T-cell (primary cell): ENCODE data around the gene C4BPA. TPM values are rescaled to one million over a fixed set of nuclear protein-coding genes. Genes with fewer than 3 reads are reported as not detected.

Experiments
- ATAC-seq, 4 experiments: fragments of 200-7000 bp in 3 of 4; fragments of 150-1000 bp in 1 of 4; cut with Tn5 transposase; replicated peaks in 1 of 4; 1 replicate in 3 of 4; 2 replicates in 1 of 4; pipeline ENCODE4 v1.10.0; 2021; ENCODE audit warnings: moderate library complexity in 3 of 4, mild to moderate bottlenecking in 2 of 4, moderate number of reproducible peaks in 1 of 4
- CTCF ChIA-PET, 2 donors: fragments of 300-600 bp; sonication (Branson Sonifier 250); formaldehyde crosslinking; loops; one replicate each; lab custom pipeline; 2022; ENCODE audit warnings: antibody characterized with exemption in 2 of 2; lab: Charles Lee
- POLR2A ChIA-PET, 2 donors: fragments of 300-600 bp; sonication (Branson Sonifier 250); formaldehyde crosslinking; loops; one replicate each; lab custom pipeline; 2022; ENCODE audit warnings: antibody characterized with exemption in 2 of 2; lab: Charles Lee
- DNase-seq, 35 experiments: peaks; one replicate each; pipeline versions ENCODE4 v3.0.0 to v3.0.0-alpha.2; 2013 to 2023
- H3K27ac ChIP-seq: one replicate; pipeline ENCODE4 v1.5.1; 2013; ENCODE audit warnings: low read length
- H3K27me3 ChIP-seq, 2 experiments: replicated peaks in 1 of 2; 1 replicate in 1 of 2; 2 replicates in 1 of 2; pipeline versions ENCODE4 v1.6.1 to v1.7.0; 2013; ENCODE audit warnings: low read length in 1 of 2, mixed read lengths in 1 of 2; ENCODE audit not compliant: control insufficient read depth in 2 of 2, insufficient read depth in 2 of 2; ENCODE audit errors: extremely low read depth in 1 of 2
- H3K36me3 ChIP-seq, 2 donors: 1 replicate in 1 of 2; 2 replicates in 1 of 2; pipeline versions ENCODE4 v1.6.1 to v1.7.0; 2013; ENCODE audit warnings: low read length in 1 of 2; ENCODE audit not compliant: control insufficient read depth in 2 of 2, insufficient read depth in 1 of 2; ENCODE audit errors: extremely low read depth in 1 of 2
- H3K4me1 ChIP-seq, 2 experiments: 1 replicate in 1 of 2; 2 replicates in 1 of 2; pipeline versions ENCODE4 v1.6.1 to v1.7.0; 2013; ENCODE audit warnings: low read length in 2 of 2, mixed read lengths in 1 of 2; ENCODE audit not compliant: insufficient read depth in 2 of 2, control insufficient read depth in 1 of 2; ENCODE audit errors: extremely low read depth in 1 of 2
- H3K4me3 ChIP-seq, 2 donors: 1 replicate in 1 of 2; 2 replicates in 1 of 2; pipeline versions ENCODE4 v1.5.1 to v1.7.0; 2013; ENCODE audit warnings: mild to moderate bottlenecking in 2 of 2, low read length in 1 of 2, moderate library complexity in 1 of 2; ENCODE audit not compliant: control insufficient read depth in 1 of 2; ENCODE audit errors: extremely low read depth in 1 of 2
- H3K9me3 ChIP-seq: 2 replicates; pipeline ENCODE4 v1.7.0; 2013
- H3K27ac Mint-ChIP-seq, 2 donors: one replicate each; pipeline ENCODE4 v1.8.0; 2020 to 2021; ENCODE audit warnings: mild to moderate bottlenecking in 2 of 2, mixed read lengths in 2 of 2
- H3K27me3 Mint-ChIP-seq, 2 donors: one replicate each; pipeline ENCODE4 v1.8.0; 2021 to 2022; ENCODE audit warnings: mixed read lengths in 2 of 2
- H3K36me3 Mint-ChIP-seq: one replicate; pipeline ENCODE4 v1.8.0; 2021; ENCODE audit warnings: mixed read lengths
- H3K4me1 Mint-ChIP-seq, 3 donors: one replicate each; pipeline ENCODE4 v1.8.0; 2020 to 2022; ENCODE audit warnings: mixed read lengths in 3 of 3, mild to moderate bottlenecking in 1 of 3
- H3K4me3 Mint-ChIP-seq, 3 donors: one replicate each; pipeline ENCODE4 v1.8.0; 2020 to 2022; ENCODE audit warnings: mild to moderate bottlenecking in 3 of 3, mixed read lengths in 3 of 3, moderate library complexity in 3 of 3
- H3K9me3 Mint-ChIP-seq, 3 donors: one replicate each; pipeline ENCODE4 v1.8.0; 2020 to 2022; ENCODE audit warnings: mixed read lengths in 3 of 3
- WGBS: methylation state at CpG from one replicate; pipeline ENCODE4 v1.1.5; 2013; ENCODE audit warnings: missing lambda C conversion rate; ENCODE audit not compliant: insufficient coverage; 5-methylcytosine and 5-hydroxymethylcytosine counted together
- total RNA-seq, 35 experiments: library from RNA in 6 of 35; stranded (reverse) in 6 of 35; fragments of 120-200 nt in 1 of 35; gene quantifications; one replicate each; pipeline versions ENCODE4 v1.2.1 to v1.2.4 and lab custom pipeline; 2013 to 2026

The C4BPA gene
- total RNA-seq, 5 donors from 2014 or later (not counting 1 experiment from before 2014, with no cell fraction given) = 0.60 to 0.72 (median 0.70) TPM; not detected in 2

- ATAC-seq = no peak
- DNase-seq = no peak
- H3K27ac Mint-ChIP-seq = no peak overlapping the region
- H3K36me3 Mint-ChIP-seq = peaks cover 8% of the 10 kb centered on the region
- Histone ChIP-seq H3K4me1 (no peaks in the 10 kb centered on the region), H3K9me3 (peaks cover 9% of the 10 kb centered on the region), H3K4me3 (no peak overlapping the region), H3K27ac (no peak overlapping the region), H3K36me3 (no peaks in the 10 kb centered on the region), H3K27me3 (no peaks in the 10 kb centered on the region)
- ChIA-PET CTCF (no interaction called here), POLR2A (no interaction called here)
- H3K4me1 Mint-ChIP-seq = no peaks in the 10 kb centered on the region
- WGBS = 60% methylated on average over 1 of the region's 4 CpGs
- H3K27me3 Mint-ChIP-seq = no peaks in the 10 kb centered on the region
- H3K9me3 Mint-ChIP-seq = peaks cover 14 to 37% (median 27%) of the 10 kb centered on the region in 3 donors
- H3K4me3 Mint-ChIP-seq = no peak overlapping the region
Measured at GRCh38 chr1:207131163-207131562, 27.1 kb downstream of the C4BPA start.

DNA sequence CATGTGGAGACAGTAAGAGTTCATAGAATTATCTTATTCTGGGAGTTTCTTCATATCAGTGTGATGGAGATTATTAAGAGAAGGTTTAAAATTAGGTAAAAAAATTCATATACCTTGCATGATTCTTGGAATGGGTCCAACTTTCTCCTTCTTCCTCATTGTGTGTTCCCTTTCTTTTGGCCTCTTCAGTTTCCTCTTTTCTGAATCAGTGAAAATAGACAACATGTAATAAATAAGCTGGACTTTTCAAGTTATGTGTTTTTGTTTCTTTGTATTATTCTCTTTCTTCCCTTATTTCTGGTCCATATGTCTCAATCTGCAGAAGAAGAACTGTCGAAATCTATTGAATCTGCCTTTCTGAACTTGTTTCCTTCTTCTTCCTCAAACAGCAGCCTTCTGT lies 30.5 kb downstream of the C4BPA start:
- Histone ChIP-seq H3K27ac (no peak overlapping the region), H3K4me3 (no peak overlapping the region), H3K36me3 (no peaks in the 10 kb centered on the region), H3K27me3 (no peaks in the 10 kb centered on the region), H3K4me1 (no peaks in the 10 kb centered on the region), H3K9me3 (no peaks in the 10 kb centered on the region)
- DNase-seq = no peak
- Mint-ChIP-seq H3K27me3 (no peaks in the 10 kb centered on the region), H3K36me3 (no peaks in the 10 kb centered on the region), H3K4me1 (no peaks in the 10 kb centered on the region), H3K4me3 (no peak overlapping the region), H3K9me3 (peaks cover 8 to 14% (median 10%) of the 10 kb centered on the region in 3 donors), H3K27ac (no peak overlapping the region)
- CTCF ChIA-PET = no interaction called here
- 80% methylated on average over 1 of the region's 1 CpG for WGBS
- POLR2A ChIA-PET = interaction anchor here in 1 of 2 donors (0.6 kb wide), 1 partner anchor 24 kb away, joined by 3 read pairs; no protein-coding TSS in a partner anchor
- ATAC-seq = no peak

DNA sequence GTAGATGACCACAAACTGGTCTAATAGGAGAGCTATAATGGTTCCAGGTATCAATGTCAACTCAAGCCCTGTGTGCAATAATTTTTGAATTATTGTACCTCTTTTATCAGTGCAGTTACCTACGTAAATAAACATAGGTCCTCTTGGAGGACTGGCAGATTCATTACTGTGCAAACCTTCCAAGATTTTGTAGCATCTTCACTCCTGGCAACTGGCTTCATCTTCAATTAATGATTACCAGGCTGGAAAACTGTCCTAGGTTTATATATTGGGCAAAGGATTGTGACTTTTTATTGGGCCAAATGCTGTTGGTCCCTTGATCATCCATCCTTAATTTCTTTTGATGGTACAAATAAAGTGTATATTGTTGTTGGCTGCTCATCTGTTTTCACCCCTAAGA lies 35.6 kb downstream of the C4BPA start:
- WGBS = 100% methylated on average over 1 of the region's 1 CpG
- H3K27me3 Mint-ChIP-seq = peaks cover 0 to 2% of the 10 kb centered on the region in 2 donors
- H3K4me3 ChIP-seq = no peak overlapping the region

DNA sequence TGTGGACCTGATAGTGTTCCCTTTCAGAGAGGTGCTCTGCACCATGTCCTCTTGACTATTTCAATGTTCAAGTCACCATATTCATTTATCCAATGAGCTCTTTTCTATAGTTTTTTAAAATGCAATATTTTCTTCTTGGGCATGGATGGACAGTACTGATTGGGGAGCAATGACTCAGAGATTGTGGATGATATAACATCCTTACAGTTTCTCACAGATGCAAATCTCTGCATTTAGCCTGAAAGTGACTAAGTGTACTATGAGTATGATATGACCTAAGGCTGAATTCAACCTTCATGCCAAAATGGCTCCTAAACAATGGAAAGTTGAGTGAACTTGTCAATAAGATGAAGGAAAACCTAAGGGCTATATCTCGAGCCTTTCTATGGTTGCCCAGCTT lies 36.5 kb downstream of the C4BPA start:
- Histone ChIP-seq H3K4me3 (no peak overlapping the region), H3K36me3 (no peaks in the 10 kb centered on the region), H3K27ac (no peak overlapping the region), H3K9me3 (no peaks in the 10 kb centered on the region), H3K4me1 (no peaks in the 10 kb centered on the region), H3K27me3 (no peaks in the 10 kb centered on the region)
- DNase-seq (no peak), ATAC-seq (no peak)
- no CpG with 5 or more reads among the region's 1 CpG for WGBS
- peaks cover 0 to 2% of the 10 kb centered on the region in 2 donors for H3K27me3 Mint-ChIP-seq
- no peaks in the 10 kb centered on the region for H3K4me1 Mint-ChIP-seq
- H3K4me3 Mint-ChIP-seq = no peak overlapping the region
- CTCF ChIA-PET = no interaction called here
- H3K27ac Mint-ChIP-seq = no peak overlapping the region
- POLR2A ChIA-PET = no interaction called here
- no peaks in the 10 kb centered on the region for H3K36me3 Mint-ChIP-seq
- peaks cover 0 to 4% (median 0%) of the 10 kb centered on the region in 3 donors for H3K9me3 Mint-ChIP-seq

More for the DNA sequence above, 35.6 kb downstream of the C4BPA start:
- Mint-ChIP-seq H3K4me3 (no peak overlapping the region), H3K36me3 (no peaks in the 10 kb centered on the region), H3K27ac (no peak overlapping the region), H3K9me3 (peaks cover 0 to 4% (median 0%) of the 10 kb centered on the region in 3 donors), H3K4me1 (no peaks in the 10 kb centered on the region)
- Histone ChIP-seq H3K36me3 (no peaks in the 10 kb centered on the region), H3K27ac (no peak overlapping the region), H3K4me1 (no peaks in the 10 kb centered on the region), H3K9me3 (no peaks in the 10 kb centered on the region), H3K27me3 (no peaks in the 10 kb centered on the region)
- DNase-seq (no peak), ATAC-seq (no peak)
- CTCF ChIA-PET = no interaction called here
- POLR2A ChIA-PET = no interaction called here

GRCh38 chr1:207145401-207146058 lies 41.5 kb downstream of the C4BPA start:
- POLR2A ChIA-PET = no interaction called here
- Mint-ChIP-seq H3K27me3 (peaks cover 0 to 5% of the 10 kb centered on the region in 2 donors), H3K9me3 (no peaks in the 10 kb centered on the region), H3K4me3 (no peak overlapping the region), H3K27ac (no peak overlapping the region), H3K4me1 (no peaks in the 10 kb centered on the region), H3K36me3 (no peaks in the 10 kb centered on the region)
- Histone ChIP-seq H3K36me3 (no peaks in the 10 kb centered on the region), H3K4me3 (no peak overlapping the region), H3K4me1 (no peaks in the 10 kb centered on the region), H3K27ac (no peak overlapping the region), H3K9me3 (no peaks in the 10 kb centered on the region), H3K27me3 (no peaks in the 10 kb centered on the region)
- CTCF ChIA-PET = interaction anchor here in 1 of 2 donors (0.7 kb wide), 1 partner anchor 61 kb away, joined by 4 read pairs; no protein-coding TSS in a partner anchor
- DNase-seq = no peak
- ATAC-seq = no peak
- 59% methylated on average over 4 of the region's 5 CpGs for WGBS

- no peak overlapping the region for H3K27ac Mint-ChIP-seq
Measured at GRCh38 chr1:207151920-207152319, 47.9 kb downstream of the C4BPA start.

More at GRCh38 chr1:207151920-207152319, 47.9 kb downstream of the C4BPA start:
- CTCF ChIA-PET = no interaction called here
- peaks cover 3 to 18% (median 14%) of the 10 kb centered on the region in 3 donors for H3K9me3 Mint-ChIP-seq
- no peak overlapping the region for H3K4me3 Mint-ChIP-seq
- Histone ChIP-seq H3K9me3 (no peaks in the 10 kb centered on the region), H3K4me3 (no peak overlapping the region), H3K36me3 (no peaks in the 10 kb centered on the region), H3K27ac (no peak overlapping the region), H3K27me3 (no peaks in the 10 kb centered on the region), H3K4me1 (no peaks in the 10 kb centered on the region)
- no peak for DNase-seq
- ATAC-seq = no peak
- no peaks in the 10 kb centered on the region for H3K4me1 Mint-ChIP-seq
- POLR2A ChIA-PET = no interaction called here
- peaks cover 0 to 10% of the 10 kb centered on the region in 2 donors for H3K27me3 Mint-ChIP-seq
- H3K36me3 Mint-ChIP-seq = peaks cover 6% of the 10 kb centered on the region
